ENCODE results near the gene TTC6.

GRCh38 chr14:37558740-37559139 is 36.7 kb upstream of the TTC6 start:
- TF ChIP-seq, protein P1, sequence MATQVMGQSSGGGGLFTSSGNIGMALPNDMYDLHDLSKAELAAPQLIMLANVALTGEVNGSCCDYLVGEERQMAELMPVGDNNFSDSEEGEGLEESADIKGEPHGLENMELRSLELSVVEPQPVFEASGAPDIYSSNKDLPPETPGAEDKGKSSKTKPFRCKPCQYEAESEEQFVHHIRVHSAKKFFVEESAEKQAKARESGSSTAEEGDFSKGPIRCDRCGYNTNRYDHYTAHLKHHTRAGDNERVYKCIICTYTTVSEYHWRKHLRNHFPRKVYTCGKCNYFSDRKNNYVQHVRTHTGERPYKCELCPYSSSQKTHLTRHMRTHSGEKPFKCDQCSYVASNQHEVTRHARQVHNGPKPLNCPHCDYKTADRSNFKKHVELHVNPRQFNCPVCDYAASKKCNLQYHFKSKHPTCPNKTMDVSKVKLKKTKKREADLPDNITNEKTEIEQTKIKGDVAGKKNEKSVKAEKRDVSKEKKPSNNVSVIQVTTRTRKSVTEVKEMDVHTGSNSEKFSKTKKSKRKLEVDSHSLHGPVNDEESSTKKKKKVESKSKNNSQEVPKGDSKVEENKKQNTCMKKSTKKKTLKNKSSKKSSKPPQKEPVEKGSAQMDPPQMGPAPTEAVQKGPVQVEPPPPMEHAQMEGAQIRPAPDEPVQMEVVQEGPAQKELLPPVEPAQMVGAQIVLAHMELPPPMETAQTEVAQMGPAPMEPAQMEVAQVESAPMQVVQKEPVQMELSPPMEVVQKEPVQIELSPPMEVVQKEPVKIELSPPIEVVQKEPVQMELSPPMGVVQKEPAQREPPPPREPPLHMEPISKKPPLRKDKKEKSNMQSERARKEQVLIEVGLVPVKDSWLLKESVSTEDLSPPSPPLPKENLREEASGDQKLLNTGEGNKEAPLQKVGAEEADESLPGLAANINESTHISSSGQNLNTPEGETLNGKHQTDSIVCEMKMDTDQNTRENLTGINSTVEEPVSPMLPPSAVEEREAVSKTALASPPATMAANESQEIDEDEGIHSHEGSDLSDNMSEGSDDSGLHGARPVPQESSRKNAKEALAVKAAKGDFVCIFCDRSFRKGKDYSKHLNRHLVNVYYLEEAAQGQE (IDR thresholded peaks at IDR 0.05), result no peak
- TF ChIP-seq CTCF (IDR thresholded peaks at IDR 0.05; ENCODE audit: low read depth, low read length, missing input control), result no peak
- no peak for TF ChIP-seq RAD21 (IDR thresholded peaks at IDR 0.05)
- TF ChIP-seq JUND (IDR thresholded peaks at IDR 0.05), result no peak
- TF ChIP-seq ZBTB33 (IDR thresholded peaks at IDR 0.05), result no peak
- no peak for TF ChIP-seq MAX (IDR thresholded peaks at IDR 0.05)
- TF ChIP-seq GABPA (IDR thresholded peaks at IDR 0.05 in 1 of 2, conservative IDR thresholded peaks at IDR 0.05 in 1 of 2), result no peak

Data from liver (tissue), 3 donors.